Renal cortical epithelial cell (primary cell): ENCODE results near the gene PCNX4. TPM values are rescaled to one million over a fixed set of nuclear protein-coding genes. Genes with fewer than 3 reads are reported as not detected.

Experiments
- DNase-seq: peaks from one replicate; pipeline ENCODE4 v3.0.0-alpha.2; 2011; ENCODE audit warnings: low read depth
- total RNA-seq: library from RNA; depleted of rRNA; stranded (reverse); fragments of >200 nt; gene quantifications from 2 replicates; pipeline ENCODE4 v1.2.3, GENCODE V29; 2014

PCNX4 gene
- total RNA-seq, 1 donor from 2014 or later: 169 TPM

DNA sequence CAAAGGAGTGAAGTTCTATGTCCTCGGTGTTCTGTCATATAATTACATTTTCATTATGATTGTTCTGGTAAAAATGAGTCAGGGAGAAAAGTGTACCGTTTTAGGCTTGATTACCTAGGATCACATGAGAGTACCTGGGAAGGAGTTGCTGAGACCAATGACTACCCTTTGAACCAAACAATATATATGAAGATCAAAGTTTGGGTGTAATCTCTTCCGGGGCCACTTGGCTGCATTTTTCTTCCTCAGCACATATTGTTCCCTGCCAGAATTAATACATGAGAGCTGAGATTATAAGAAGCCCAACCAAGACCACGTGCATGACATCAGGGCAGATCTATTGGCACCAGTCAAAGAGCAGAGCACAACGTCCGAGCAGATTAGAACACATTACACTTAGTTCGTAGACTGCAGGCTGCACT is 114.5 kb downstream of the PCNX4 start:
- no peak for DNase-seq

DNA sequence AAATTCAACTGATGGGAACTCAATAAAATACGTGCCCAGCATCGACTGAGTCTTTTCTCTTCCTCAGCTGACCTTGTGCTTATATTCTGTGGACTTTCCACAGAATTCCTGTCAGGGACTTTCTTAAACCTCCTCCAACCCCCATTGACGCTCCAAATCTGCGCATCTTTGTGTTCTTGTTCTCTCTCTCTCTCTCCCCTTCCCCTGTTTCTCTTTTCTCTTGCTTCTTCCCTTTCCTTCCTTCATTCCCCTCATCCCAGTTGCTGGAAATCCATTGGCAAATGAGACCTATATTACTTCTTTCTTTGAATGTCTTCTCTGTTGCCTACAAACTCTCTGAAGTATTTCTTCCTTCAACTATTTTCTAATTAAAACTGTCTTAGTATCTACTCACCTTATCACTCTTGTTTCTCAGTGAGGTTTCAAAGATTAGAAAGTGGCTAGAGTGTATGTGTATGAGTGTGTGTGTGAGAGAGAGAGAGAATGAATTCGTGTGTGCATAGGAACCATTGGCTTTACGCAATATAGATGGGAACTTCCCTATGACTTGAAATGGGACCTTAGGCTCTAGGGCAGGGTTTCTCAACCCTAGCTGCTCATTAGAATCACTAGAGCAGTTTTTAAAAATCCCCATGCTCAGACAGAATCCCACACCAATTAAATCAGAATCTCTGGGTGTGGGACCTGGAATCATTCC is 115.3 kb downstream of the PCNX4 start:
- DNase-seq: no peak

GRCh38 chr14:60210703-60211102 is 119.0 kb downstream of the PCNX4 start:
- DNase-seq: no peak

DNA sequence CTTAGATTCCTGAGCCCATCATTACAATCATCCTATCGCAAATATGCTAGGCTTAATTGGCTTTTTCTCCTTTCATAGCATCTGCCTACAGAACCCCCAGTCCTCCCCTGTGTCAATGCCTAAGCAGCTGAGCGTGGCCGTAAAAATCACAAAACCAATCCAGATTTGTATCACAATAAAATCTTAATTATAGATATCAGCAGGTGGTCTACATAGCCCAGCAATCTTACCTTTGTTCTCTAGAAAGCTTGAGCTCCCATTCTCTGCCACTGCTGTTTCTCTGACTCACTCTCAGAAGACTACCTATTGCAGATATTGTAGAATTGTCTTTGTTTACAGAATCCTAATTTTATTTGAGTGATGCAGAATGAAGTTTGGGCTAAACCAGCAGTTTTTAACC is 119.4 kb downstream of the PCNX4 start:
- DNase-seq: no peak

DNA sequence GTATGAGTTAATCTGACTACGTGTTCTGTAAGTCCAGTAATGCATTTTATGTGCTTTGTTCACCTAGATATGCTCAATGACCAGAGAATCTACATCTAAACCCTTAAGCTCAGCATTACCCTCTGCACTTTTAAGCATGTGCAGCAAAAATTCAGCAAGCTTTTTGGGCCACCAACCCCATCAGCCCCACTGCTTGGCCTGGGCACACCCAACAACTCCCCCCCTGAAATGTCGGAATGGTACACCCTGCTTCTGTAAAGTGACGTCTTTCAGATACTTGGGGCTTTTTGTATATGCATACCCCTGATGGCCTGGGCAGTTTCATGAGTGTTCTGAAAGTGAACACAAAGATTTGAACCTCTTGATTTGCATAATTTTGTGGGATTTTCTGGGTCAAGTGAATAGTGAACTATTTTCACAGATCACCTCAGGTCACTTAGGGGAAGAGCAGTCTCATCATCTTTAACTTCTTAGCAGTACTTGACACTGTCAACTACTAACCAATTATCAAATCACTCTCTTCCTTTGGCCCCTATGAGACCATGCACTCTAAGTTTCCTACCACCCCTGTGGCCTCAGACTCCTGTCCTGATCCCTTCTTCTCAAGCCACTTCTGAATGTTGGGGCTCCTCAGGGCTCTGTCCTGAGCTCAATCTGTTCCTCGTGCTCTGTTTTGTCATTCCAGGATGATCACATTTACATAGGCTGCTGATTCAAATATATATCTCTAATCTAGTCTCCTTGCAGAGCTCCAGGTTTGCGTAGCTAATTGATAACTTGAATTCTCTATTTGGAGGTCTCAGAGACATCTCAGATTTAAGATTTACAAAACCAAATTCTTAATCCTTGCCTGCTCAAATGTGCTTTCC is 121.0 kb downstream of the PCNX4 start:
- DNase-seq: no peak

- no peak for DNase-seq
Observed at GRCh38 chr14:60214003-60214402, 122.3 kb downstream of the PCNX4 start.

DNA sequence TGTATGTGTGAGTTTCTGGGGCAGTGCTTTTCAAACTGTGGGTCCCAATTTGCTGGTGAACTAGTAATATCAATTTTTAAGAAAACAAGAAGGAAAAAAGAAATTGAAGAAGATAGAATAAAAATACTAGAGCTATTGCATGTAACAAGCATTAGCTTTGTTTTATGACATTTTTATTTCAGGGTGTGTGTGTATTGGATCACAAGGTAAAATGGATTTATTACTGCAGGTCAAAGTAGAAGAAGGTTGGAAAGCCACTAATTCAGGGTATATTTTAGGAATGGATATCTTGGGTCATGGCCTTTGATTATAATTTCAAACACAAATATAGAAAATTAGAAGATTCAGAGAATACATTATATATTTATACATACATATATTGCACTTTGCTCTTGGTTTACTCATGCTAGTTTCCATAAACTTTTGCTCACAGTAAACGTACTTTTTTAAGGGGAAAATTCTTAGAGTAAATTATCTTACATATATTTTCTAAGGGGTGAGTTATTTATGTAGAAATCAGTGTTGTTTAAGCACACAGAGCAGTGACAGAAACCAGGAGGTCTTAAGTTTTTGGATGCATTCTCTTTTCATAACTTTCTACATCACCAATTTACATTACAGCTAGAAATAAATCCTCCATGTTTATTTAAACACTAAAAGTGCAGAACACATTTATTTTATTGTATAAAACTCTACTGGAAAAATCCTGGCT is 122.8 kb downstream of the PCNX4 start:
- DNase-seq: no peak

DNA sequence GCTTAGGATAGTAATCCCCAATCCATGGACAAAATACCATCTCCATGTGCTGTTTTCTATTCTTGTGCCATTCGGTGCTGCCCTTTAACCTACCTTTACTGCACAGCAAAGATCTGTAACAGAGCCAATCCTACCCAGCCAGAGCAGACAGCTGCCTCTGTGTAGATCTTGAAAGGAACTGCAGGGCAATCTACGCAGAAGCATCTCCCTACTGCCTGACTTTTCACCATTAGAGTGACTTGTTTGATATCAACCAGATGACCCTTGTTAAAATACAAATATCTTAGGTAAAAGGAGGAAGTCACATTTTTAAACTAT is 123.4 kb downstream of the PCNX4 start:
- DNase-seq: no peak

DNA sequence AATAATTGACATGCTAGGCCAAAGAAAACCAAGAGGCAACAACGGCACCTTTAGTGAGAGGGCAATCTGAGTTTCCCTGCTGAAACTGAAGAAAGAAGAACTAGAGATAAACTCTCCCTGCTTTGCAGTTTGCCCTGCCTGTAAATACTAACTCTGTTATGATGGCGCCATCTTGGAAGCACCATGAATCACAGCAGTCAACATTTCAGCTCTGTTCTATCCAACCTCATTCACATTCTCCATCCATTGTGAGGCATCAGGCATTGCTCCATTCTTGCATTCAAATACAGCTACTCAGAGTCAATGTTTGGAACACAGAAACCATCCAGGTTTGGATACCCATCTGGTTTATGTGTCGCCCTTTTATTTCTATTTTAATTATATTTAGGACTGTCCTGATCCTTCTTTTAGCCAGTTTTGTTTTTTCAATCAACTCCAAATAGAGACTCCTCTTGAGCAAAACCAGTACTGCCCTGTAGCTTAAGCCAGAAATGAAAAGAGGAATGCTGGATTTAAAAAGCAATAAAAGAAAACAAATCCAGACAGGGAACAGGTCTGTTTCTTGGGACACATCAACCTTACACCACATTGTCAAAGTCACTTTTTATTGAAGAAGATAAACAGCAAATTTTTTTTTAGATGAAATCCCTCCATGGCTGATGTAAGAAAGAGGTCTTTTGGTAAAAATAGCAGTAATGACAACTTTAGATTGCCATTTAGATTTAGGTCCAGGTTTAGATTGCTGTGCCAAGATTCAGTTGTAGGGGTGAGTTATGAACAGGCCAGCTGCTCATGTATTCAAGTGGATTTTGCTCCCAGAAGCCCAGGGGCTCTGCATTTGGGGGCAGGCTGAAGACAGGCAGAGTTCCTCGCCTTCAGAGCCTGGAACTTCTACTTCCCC is 124.0 kb downstream of the PCNX4 start:
- DNase-seq: no peak

DNA sequence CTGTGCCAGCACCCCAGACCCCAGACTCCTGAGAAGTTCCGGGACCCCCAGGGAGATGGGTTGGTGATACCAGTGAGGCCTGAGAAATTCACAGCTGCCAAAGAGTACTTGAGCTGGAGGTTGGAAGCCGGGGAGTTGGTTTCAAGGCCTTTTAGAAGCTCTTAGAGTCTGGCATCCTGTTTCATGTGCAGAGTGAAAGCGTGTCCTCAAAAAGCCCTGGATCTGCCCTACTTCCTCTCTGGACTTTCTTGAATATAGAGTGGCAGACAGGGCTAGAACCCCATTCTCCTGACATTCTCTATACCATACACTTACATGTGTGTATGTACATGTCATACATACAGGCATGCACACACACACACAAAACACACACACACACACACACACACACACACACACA is 126.0 kb downstream of the PCNX4 start:
- DNase-seq: no peak

Other genes with a start within 250 kb of the PCNX4 start
- 0.05 TPM in 1 of 2 replicates, not detected in the other for gene RTN1, start 221.1 kb upstream of the PCNX4 start, total RNA-seq
- 0.05 TPM in 1 of 2 replicates, not detected in the other for gene LRRC9, start 171.8 kb upstream of the PCNX4 start, total RNA-seq
- gene DHRS7, start 73.5 kb downstream of the PCNX4 start, total RNA-seq: 100 and 255 TPM in 2 replicates
- gene PPM1A, start 157.3 kb downstream of the PCNX4 start, total RNA-seq: 22.4 and 94.5 TPM in 2 replicates